AG08396 (cell line): ENCODE measurements around the gene ASTN1.
A peak's percentile ranks its signal among the peaks of the same experiment; 100 is the strongest.

Experiments
- DNase-seq: peaks from one replicate; pipeline ENCODE4 v3.0.0; 2012; ENCODE audit warnings: low spot score, mixed read lengths

The ASTN1 gene

DNA sequence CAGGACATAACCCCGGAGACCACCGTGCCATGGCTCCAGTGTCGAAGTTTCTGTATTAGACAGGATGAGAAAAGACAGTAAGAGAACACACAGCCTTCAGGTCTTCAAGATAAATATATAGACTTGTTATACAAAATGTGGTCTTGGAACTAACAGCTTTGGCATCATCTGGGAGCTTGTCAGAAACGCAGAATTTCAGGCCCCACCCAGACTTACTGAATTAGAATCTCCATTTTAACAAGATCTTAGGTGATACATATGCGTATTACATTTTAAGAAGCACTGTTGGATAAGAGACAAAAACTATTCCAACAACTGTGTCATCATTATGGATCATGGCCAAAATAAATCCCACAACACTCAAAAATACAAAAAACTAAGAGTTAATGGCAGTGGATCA lies 239.3 kb downstream of the ASTN1 start:
- no peak for DNase-seq

DNA sequence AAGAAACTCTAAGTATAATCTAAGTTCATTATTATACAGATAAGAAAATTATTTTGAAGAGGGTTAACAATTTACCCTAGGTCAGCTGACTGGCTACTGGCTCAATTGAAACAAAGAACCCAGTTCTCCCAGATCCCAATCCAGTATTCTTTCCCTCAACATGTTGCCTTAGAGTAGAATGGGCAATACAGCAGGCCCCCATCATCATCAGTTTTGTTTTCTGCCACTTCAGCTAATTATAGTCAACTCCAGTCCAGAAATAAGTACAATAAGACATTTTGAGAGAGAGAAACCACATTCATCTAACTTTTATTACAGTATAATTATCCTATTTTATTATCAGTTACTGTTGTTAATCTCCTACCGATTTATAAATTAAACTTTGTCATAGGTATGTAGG lies 241.2 kb downstream of the ASTN1 start:
- no peak for DNase-seq

DNA sequence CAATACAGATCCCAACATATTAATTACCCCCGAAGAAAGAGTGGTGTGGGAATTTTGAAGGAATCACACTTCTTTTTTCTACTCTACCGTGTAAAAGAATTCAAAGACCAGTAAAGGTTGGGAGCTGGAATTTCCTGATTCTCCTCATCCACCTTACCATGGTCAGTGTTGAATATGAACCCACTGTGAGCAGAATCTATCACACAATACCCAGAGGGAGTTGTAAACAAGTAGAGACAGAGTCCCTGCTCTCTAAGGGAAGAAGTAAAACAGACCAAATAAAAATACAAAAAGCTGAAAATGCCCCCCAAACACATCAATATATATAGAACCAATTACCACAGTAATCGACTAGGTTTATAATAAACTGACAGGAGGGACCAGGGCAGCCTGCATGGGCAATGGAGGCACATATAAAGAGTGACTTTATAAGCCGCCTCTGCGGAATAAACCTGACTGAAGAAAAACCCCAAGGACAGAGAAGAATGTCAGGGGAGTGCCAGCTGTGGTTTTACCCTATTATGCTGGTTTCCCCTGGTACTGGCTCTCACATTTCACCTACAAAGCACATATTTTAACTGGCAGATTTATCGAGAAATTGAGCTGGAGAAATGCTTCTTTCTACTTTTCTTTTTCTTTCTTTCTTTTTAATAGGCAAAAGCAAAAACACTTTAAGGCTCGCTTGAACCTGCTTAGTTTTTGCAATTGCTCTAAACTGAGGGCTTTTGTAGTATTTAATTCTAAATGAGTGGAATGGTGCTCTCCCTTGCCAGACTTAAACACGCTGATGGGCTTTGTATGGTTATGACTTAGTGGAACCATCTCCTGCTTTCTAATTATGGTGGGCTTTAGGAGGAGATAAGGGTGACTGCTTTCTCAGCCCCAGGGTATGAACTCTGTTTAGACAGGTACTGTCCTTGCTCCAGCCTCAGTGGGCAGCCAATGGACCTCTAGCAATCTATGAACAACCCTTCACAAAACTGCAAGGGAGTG lies 244.8 kb downstream of the ASTN1 start:
- no peak for DNase-seq

DNA sequence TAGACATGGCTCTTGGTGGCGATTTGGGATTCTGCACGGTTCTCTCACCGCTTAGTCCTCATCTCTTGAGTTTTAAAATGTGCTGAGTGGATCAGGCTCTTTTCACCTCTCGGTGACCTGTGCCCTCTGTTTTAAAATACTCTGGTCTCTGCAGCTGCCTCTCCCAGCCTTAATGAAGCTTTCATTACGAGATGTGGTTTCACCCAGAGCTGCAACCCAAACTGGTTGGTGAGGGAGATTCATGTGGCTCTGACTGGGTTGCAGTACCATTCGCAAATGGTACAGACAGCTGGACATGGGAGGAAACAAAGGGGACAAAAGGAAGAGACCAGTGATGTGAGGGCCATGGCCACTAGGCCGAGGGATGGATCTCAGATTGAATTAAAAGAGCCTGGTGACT lies 258.9 kb downstream of the ASTN1 start:
- no peak for DNase-seq

DNA sequence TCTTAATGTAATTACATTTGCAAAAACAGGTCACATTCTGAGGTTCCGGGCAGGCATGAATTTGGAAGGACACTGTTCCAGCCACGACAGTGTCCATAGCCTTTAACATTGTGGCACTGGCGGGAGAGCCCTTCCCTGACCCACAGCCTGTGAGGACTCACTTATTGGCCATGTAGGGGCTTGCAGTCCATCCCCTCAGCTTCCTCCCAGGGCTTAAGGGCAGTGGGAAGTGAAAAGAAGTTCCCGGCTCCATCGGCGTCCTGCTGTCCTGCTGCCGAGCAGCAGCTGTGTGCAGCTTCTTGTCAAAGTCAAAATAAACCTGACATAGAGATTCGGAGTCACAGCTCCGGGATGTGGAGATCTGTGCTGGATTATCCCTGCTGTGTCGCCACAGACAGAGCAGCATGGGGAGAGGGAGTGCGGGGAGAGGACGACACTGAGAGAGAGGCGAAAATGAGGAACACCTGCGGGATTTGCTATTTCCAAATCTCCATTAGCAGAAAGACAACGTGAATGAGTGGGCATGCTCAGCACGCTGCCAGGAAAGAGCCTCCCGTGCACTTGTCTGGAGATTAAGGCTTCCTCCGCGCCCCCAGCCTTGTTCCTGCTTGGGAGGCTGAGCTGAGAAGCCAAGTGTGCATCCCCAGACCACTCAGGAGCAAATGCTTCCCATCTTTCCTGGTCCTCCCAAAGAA lies 260.3 kb downstream of the ASTN1 start:
- no peak for DNase-seq

DNA sequence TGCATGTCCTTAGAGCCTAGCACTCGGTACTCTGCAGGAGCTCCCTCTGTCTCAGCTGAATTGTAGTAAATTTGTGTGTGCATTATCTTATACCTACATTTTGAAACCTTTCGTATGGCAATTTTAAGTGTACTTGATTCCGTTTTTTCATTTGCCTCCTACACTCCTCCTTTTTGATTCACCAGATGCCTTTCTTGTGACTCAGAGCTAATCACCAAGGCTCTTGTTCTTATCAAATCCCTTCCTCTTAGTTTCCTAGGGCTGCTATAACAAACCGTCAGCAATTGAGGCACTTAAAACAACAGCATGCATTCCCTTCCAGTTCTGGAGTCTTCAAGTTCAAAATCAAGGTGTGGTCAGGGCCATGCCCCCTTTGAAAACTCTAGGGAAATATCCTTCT lies 261.0 kb downstream of the ASTN1 start:
- no peak for DNase-seq

DNA sequence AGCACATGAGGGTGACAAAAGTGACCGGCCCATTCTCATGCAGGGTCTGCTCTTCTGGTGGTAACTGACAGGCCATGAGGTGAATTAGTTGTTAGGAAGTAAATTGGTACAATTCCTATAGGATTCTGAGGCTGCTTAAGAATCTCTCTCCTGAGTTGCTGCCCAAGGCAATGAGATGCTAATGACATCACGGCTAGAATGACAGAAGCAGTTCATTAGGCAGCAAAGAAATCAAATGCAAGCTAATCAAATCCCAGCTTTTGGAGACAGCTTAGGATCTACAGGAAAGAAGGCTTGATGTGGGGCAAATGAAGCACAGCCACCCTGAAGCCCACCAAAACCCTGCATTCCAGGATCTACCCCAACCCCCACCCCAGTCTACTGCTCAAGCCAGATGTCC lies 265.2 kb downstream of the ASTN1 start:
- DNase-seq, result no peak

DNA sequence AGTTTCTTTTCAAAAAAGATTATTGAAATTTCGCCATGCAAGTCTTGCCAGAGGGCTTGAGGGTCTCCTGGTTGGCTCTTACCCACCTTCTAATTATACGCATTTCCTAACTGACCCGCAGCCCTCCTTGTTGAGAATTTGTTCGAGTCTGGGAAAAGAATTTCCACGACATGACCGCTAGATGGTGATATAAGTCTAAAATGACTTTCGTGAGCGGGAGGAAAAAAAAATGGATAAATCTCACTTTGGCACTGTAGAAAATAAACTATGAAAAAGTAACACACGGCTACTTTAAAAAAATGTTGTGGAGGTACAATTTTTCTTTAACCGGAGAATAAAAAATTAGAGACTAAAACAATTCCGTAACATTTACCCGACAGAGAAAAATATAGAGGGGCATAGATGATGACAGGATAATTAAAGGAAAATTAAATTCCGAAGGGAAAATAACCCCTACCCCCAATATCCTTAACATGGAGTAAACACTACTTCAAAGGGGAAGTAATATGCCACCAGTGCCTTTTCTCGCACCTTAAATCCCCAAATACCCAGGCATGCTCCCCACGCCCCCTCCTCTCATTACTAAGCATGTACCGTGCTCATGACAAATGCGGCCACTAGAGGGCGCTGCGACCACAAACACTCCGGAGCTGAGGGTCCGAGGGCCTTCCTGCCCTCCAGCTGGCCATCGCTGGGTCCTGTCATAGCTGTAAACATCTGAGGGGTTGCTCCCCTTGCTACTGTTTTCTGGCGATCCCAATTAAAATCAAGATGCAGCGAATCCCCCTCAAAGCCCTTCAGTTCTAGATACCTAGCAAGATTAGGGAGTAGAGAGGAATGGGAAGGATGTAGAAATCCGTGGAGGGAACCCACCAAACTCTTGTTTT lies 266.9 kb downstream of the ASTN1 start:
- DNase-seq, result peak; percentile 71

DNA sequence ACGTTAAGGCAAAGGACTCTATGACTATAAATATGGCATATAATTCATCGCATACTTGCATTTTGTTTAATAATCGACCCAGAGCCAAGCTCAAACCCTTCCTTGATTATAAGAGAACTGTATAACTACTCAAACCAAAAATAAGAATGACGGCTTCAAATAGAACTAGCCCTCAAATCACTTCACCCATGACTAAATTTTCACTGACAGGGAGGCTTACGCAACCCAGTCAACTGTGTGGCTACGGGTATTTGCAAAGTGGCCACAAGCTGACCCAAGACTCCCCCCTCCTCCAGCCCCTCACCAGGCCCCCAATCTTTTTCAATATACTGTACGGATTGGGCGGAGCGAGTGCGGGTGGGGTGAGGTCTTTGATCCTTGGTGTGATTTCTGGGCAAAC lies 268.3 kb downstream of the ASTN1 start:
- DNase-seq, result no peak

DNA sequence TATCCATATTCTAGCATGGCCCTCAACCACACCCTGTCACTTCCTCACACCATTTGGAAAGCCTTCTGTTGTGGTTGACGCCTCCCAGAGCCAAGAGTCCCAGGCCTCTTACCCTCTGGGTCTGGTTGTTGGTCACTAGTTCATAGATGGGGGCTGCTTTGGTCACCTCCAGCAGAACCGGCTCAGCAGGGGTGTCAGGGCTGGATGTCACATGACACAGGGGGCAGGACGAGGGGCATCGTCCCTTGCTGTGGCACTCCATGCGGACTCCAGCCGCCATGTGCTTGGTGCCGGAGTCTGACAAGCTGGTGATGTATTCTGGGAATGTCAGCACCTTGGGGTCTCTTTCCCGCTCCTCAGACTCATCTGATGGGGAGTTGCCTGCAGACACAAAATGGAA lies 270.1 kb downstream of the ASTN1 start:
- no peak for DNase-seq

DNA sequence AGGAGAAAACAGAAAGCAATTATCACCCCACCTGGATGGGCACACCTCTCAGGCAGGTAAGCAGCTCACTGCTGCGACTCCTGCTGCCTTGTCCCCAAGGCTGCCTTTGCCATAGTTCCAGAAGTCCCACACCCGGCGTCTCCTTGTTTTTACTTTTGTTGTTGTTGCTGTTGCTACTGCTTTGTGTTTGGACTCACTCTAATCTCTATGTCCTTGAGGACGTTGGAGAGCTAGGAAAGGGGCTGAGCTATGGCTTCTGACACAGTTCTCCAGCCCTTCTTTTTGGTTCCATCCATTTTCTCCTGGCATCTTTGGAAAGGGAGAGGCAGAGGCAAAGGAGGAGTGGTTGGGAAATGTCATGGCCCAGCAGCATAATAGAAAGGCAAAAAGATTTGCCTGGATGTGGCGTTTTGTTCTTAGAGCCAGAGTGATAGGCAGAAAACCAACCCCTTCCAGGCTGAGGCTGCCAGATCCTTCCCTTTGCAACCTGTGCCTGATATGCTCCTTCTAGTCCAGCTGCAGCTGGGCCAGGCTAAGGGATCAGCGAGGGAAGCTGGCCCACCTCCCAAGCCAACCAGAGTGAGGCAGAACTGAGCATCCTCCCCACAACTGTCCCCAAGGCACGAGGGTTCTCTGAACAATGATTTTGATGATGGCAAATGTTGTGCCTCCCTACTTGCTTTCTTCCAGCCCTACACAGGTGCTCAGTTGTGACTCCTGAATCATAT lies 270.7 kb downstream of the ASTN1 start:
- no peak for DNase-seq

DNA sequence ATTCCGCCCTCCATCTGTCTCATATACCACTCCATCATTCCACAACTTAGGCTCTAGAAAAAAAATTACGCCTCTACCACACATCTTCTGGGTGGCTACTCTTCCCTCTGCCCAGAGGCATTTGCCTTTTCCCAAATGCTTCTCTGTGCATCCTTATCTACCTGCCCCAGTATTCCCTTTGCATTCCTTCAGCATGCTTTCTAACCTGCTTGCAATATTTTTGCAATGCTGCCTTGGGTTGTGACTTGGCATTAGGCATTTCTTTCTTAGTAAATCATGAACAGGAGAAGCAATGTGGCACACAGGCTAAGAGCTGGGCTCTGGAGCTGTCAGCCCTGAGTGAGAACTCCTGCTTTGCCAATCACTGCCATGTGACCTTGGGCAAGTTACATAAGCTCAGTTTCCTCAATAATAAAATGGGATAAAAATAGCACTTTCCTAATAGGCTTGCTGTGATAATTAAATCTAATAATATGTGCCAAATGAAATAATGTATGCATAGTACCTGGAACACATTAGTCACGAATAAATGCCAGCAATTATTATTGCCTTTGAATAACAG lies 276.0 kb downstream of the ASTN1 start:
- DNase-seq, result no peak

DNA sequence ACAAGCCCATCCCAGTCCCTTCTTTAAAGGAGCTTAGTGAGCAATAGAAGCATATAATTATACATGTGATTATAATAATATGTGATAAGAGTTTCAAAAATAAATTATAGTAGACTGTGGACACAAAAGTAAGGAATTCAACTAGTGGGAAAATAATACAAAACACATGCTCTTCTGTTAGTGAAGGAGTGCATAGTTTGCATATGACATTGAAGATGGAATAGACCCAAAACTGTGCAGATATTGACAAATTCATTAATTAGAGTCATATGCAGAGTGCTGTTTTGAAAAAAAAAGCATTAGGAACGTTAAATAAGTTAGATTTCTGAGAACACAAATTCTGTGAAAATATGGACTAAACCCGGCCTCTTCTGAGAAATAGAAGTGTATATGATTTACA lies 278.8 kb downstream of the ASTN1 start:
- DNase-seq, result no peak

DNA sequence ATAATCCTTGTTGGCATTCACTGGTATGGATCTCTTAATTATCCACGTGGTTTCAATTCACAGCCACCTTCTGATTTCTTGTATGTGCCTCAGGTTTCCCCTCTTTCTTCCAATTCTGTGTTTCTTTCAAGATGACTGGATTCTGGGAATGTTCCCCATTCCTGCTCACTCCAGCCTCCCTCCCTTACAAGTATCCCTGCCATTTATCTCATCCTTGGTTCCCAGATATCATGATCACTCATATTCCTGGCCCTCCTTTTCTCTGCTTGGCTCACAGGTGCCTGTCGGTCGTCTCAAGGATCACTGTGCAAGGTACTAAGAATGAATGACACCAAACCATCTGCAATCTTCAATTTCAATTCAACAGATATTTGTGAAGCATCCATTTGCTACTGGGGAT lies 279.2 kb downstream of the ASTN1 start:
- DNase-seq, result no peak

DNA sequence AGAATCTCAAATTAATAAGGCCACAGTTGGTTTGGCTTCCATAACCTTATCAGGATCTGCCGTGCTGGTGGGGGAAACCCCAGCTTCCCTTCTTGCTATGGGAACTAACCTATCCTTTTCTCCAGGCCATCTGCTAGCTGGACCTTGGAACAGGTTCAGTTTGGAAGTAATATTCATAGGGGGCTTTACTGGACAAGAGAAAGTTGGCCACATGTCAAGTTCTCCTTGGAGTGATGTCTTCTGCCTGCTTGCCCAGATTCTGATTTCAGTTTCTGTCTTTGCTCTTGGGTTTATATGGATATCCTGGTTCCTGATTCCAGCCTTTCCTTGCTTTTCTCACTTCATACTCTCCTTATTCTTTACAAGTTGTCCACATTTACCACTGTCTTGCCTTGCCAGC lies 279.6 kb downstream of the ASTN1 start:
- DNase-seq, result no peak

DNA sequence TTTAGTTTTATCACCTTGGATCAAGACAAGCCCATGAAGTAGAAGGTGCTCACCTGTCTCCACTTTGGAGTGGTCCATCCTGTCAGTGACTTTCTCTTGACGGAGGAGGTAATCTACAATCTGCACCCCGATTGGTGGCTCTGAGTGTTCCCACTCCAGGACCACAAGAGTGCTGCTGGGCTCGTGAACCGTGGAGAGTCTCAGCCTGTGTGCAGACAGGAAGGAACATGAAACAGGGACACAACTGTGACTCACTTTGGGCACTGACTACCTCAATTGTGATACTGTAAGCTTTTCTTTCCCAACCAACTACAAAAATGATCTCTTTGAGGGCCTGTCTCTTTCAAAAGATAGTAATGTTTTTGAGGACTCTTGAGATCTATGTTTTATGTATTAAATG lies 280.2 kb downstream of the ASTN1 start:
- DNase-seq, result no peak

DNA sequence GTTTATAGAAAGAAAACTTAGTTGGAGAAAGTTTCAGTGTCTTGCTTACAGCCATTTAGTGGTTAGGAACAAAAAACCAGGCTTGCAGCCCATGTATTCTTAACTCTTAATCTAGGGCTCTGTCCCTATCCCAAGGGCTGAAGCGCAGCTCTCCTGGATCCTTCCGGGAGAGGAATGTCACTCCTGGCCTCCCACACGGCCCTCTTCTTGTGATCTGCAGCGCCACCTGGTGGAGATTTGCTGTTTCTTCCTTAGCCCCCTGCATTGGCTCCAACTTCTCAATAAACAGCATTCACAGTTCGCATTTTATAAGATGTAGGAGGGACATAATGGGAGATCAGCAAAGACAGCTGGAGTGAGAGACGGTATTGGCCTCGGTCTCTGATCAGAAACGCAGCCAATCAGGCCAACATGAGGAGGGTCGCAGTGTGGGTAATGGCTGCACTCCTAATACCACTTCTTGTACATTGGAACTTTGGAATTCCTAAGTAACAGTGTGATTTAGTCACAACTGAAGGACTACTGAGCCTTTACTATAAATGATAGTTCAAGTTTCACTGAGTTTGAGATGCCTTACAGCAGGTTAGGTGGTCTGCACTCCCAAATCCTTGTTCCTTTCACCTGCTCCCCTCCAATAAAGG lies 283.4 kb downstream of the ASTN1 start:
- DNase-seq, result peak; percentile 75

DNA sequence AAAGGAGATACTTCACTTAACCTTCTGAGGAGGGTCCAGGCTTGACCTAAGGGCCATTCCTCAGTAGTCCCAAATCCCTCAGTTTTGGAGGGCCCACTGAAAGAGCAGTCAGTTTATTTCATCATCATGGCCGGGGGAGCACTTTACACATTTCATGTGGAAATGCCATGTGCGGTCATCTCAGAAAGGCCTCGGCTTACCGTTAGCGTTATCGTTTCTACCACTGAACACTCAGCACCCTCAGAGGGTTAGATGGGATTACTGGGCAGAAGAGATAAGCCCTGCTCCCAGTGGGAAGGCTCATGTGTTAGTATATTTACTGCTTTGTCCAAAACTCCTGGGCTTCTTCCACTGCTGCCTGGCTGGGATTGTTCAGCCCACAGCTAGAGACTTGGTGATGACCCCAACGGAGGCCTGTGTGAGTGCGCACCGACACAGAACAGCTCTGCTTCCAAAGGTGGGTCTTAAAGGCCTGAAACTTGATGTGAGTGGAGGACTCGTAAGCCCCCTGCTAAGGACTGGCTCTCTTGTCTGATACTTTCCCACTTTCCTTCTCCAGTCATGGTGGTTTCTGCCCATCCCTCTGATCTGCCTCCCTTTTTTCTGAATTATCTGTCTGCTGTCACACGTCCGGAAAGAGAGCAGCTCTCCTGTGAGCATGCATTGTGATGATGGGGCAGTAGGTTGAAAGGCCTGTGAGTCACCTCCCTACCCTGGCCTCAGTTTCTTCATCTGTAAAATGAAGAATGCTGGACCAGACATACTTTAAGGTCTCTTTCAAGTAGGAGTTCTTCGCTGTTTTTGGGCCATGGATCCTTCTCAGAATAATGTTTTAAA lies 284.5 kb downstream of the ASTN1 start:
- no peak for DNase-seq

DNA sequence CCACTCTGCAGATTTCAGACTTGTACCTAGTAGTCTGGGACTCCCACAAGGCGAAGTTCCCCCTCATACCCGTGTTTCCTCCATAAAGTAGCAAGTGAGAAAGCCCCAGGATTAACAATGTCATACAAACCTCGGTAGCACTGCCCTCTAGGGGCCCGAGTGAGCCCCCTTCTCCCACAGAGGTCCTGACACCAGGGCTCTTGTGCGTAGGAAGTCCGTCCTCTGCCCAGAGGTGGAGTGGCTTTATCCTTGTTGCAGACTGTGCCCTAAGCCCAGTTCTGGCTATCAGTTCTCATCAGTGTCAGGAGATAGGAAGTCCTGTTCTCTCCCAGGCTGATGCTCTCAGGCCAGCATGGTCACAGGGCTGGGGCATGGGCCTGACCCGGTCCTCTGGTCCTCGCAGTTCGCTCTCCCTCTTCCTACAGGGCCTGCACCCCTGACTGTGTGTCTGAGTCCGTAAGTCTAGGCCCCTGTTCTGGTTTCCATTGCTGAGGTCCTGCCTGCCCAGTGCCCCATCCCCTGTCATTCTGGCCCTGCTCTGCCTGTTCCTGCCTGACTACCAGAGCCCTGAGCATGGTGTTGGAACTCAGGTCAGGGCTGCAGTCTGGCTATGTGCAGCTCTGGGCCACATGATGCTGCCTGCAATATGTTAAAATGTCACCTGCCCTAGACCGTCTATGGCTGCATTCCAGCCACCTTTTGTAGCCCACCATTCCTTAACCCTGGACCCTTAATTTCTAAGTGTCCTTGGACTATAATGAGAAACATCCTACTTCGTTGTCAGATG lies 285.6 kb downstream of the ASTN1 start:
- DNase-seq, result no peak
